Measurements from ENCODE around the gene ATL3. TPM values are rescaled to one million over a fixed set of nuclear protein-coding genes. Genes with fewer than 3 reads are reported as not detected.

ATL3 gene
- total RNA-seq, 1 experiment from 2014 or later = 79.0 TPM

GRCh38 chr11:63595296-63595695 lies 75.9 kb downstream of the ATL3 start:
- CTCF ChIA-PET = interaction anchor here (0.7 kb wide), 1 partner anchor 647 kb away, joined by 8 read pairs; no protein-coding TSS in a partner anchor
- no TSS peak for BruUV-seq (replicated peaks)
- intact Hi-C loops (cut with micrococcal nuclease; ENCODE audit: unreplicated experiment) = no loop called here

GRCh38 chr11:63592975-63593395 lies 78.2 kb downstream of the ATL3 start:
- POLR2A ChIA-PET = no interaction called here
- intact Hi-C loops (cut with micrococcal nuclease; ENCODE audit: unreplicated experiment) (no loop called here), in situ Hi-C loops (cut with HindIII; ENCODE audit: low pct_unique_long_range_greater_than_20kb, low sequenced_read_pairs) (no loop called here)
- H3K9me3 ChIP-seq (ENCODE audit: control insufficient read depth, insufficient read depth, low read depth, low read length) = no peaks in the 10 kb centered on the region
- H3K4me1 ChIP-seq (ENCODE audit: control insufficient read depth, insufficient read depth, low read length) = no peaks in the 10 kb centered on the region
- TF ChIP-seq TCF7L2 (IDR thresholded peaks at IDR 0.05; ENCODE audit: low read depth, low read length) (no peak), POLR2AphosphoS5 (IDR thresholded peaks at IDR 0.05; ENCODE audit: low read depth, low read length) (no peak), SIN3A (IDR thresholded peaks at IDR 0.05; ENCODE audit: borderline replicate concordance, insufficient read depth, low read depth, low read length) (no peak)
- TF ChIP-seq, protein P1, sequence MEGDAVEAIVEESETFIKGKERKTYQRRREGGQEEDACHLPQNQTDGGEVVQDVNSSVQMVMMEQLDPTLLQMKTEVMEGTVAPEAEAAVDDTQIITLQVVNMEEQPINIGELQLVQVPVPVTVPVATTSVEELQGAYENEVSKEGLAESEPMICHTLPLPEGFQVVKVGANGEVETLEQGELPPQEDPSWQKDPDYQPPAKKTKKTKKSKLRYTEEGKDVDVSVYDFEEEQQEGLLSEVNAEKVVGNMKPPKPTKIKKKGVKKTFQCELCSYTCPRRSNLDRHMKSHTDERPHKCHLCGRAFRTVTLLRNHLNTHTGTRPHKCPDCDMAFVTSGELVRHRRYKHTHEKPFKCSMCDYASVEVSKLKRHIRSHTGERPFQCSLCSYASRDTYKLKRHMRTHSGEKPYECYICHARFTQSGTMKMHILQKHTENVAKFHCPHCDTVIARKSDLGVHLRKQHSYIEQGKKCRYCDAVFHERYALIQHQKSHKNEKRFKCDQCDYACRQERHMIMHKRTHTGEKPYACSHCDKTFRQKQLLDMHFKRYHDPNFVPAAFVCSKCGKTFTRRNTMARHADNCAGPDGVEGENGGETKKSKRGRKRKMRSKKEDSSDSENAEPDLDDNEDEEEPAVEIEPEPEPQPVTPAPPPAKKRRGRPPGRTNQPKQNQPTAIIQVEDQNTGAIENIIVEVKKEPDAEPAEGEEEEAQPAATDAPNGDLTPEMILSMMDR (IDR thresholded peaks at IDR 0.05) = peak; percentile 91
- TF ChIP-seq, protein P2, sequence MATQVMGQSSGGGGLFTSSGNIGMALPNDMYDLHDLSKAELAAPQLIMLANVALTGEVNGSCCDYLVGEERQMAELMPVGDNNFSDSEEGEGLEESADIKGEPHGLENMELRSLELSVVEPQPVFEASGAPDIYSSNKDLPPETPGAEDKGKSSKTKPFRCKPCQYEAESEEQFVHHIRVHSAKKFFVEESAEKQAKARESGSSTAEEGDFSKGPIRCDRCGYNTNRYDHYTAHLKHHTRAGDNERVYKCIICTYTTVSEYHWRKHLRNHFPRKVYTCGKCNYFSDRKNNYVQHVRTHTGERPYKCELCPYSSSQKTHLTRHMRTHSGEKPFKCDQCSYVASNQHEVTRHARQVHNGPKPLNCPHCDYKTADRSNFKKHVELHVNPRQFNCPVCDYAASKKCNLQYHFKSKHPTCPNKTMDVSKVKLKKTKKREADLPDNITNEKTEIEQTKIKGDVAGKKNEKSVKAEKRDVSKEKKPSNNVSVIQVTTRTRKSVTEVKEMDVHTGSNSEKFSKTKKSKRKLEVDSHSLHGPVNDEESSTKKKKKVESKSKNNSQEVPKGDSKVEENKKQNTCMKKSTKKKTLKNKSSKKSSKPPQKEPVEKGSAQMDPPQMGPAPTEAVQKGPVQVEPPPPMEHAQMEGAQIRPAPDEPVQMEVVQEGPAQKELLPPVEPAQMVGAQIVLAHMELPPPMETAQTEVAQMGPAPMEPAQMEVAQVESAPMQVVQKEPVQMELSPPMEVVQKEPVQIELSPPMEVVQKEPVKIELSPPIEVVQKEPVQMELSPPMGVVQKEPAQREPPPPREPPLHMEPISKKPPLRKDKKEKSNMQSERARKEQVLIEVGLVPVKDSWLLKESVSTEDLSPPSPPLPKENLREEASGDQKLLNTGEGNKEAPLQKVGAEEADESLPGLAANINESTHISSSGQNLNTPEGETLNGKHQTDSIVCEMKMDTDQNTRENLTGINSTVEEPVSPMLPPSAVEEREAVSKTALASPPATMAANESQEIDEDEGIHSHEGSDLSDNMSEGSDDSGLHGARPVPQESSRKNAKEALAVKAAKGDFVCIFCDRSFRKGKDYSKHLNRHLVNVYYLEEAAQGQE (IDR thresholded peaks at IDR 0.05; ENCODE audit: insufficient read depth in 1 of 2, low read depth in 2 of 2, low read length in 1 of 2) = peak; percentile 84 to 86
- CTCF ChIA-PET = interaction anchor here (0.6 to 1.3 kb wide), 2 partner anchors 22 to 43 kb away, joined by 3 read pairs; no protein-coding TSS in a partner anchor
- DNase-seq (ENCODE audit: low read depth, low spot score) = no peak
- BruUV-seq (replicated peaks) = no TSS peak
- no peak overlapping the region for H3K4me3 ChIP-seq (ENCODE audit: low read depth in 2 of 2, low read length in 2 of 2)
- H3K36me3 ChIP-seq (ENCODE audit: control insufficient read depth, insufficient read depth, low read length) = no peaks in the 10 kb centered on the region
- H3K27me3 ChIP-seq (ENCODE audit: control insufficient read depth, insufficient read depth, low read length) = no peaks in the 10 kb centered on the region
- ATAC-seq = peak; percentile 91
- no peak overlapping the region for H3K27ac ChIP-seq (ENCODE audit: low read length)

More at GRCh38 chr11:63595296-63595695, 75.9 kb downstream of the ATL3 start:
- ATAC-seq (no peak), DNase-seq (ENCODE audit: low read depth, low spot score) (no peak)
- no peak overlapping the region for H3K27ac ChIP-seq (ENCODE audit: low read length)
- no peaks in the 10 kb centered on the region for H3K9me3 ChIP-seq (ENCODE audit: control insufficient read depth, insufficient read depth, low read depth, low read length)
- no peaks in the 10 kb centered on the region for H3K36me3 ChIP-seq (ENCODE audit: control insufficient read depth, insufficient read depth, low read length)
- POLR2A ChIA-PET = no interaction called here
- no peaks in the 10 kb centered on the region for H3K4me1 ChIP-seq (ENCODE audit: control insufficient read depth, insufficient read depth, low read length)
- in situ Hi-C loops (cut with HindIII; ENCODE audit: low pct_unique_long_range_greater_than_20kb, low sequenced_read_pairs) = no loop called here
- no peaks in the 10 kb centered on the region for H3K27me3 ChIP-seq (ENCODE audit: control insufficient read depth, insufficient read depth, low read length)
- no peak overlapping the region for H3K4me3 ChIP-seq (ENCODE audit: low read depth in 2 of 2, low read length in 2 of 2)
- TF ChIP-seq, protein P2 (IDR thresholded peaks at IDR 0.05; ENCODE audit: insufficient read depth in 1 of 2, low read depth in 2 of 2, low read length in 1 of 2) = no peak
- TF ChIP-seq SIN3A (IDR thresholded peaks at IDR 0.05; ENCODE audit: borderline replicate concordance, insufficient read depth, low read depth, low read length) (no peak), TCF7L2 (IDR thresholded peaks at IDR 0.05; ENCODE audit: low read depth, low read length) (no peak), POLR2AphosphoS5 (IDR thresholded peaks at IDR 0.05; ENCODE audit: low read depth, low read length) (no peak)
- TF ChIP-seq, protein P1 (IDR thresholded peaks at IDR 0.05) = no peak
